H1 (cell line): ENCODE measurements around the gene OSBPL3.

Source experiments
- CEBPB ChIP-seq: IDR thresholded peaks from 2 replicates; pipeline ENCODE4 v1.6.1; 2012; ENCODE audit warnings: low read depth, low read length
- EGR1 ChIP-seq: IDR thresholded peaks from 2 replicates; pipeline ENCODE4 v1.6.1; 2011; ENCODE audit warnings: low read depth, low read length, borderline replicate concordance
- EP300 ChIP-seq, 2 experiments: IDR thresholded peaks; 1 replicate in 1 of 2; 2 replicates in 1 of 2; pipeline ENCODE4 v1.6.1; 2011 to 2012; ENCODE audit warnings: low read depth in 2 of 2, low read length in 2 of 2, mild to moderate bottlenecking in 2 of 2, borderline replicate concordance in 1 of 2, inconsistent platforms in 1 of 2, moderate library complexity in 1 of 2
- GABPA ChIP-seq: IDR thresholded peaks from 2 replicates; pipeline ENCODE4 v1.6.1; 2011; ENCODE audit warnings: mild to moderate bottlenecking, low read length, moderate library complexity, borderline replicate concordance; ENCODE audit not compliant: insufficient read depth
- POLR2A ChIP-seq, 2 experiments: IDR thresholded peaks; 1 replicate in 1 of 2; 2 replicates in 1 of 2; pipeline ENCODE4 v1.6.1; 2011; ENCODE audit warnings: low read depth in 2 of 2, low read length in 2 of 2, mild to moderate bottlenecking in 2 of 2; ENCODE audit errors: control extremely low read depth in 1 of 2
- RAD21 ChIP-seq, 2 experiments: IDR thresholded peaks in 1 of 2; conservative IDR thresholded peaks in 1 of 2; 2 replicates each; pipeline ENCODE4 v1.6.1; 2011; ENCODE audit warnings: low read depth in 2 of 2, low read length in 2 of 2, improper control_type of control experiment in 1 of 2, inconsistent platforms in 1 of 2, mild to moderate bottlenecking in 1 of 2, moderate library complexity in 1 of 2
- RNF2 ChIP-seq: fragments of 200-900, 300-1000 bp; sonication (generic); IDR thresholded peaks from 2 replicates; pipeline ENCODE4 v1.7.1; 2016; ENCODE audit warnings: borderline replicate concordance, low read depth, mild to moderate bottlenecking, antibody characterized with exemption, low read length; ENCODE audit not compliant: poor library complexity, severe bottlenecking; ENCODE audit errors: missing control alignments
- TAF1 ChIP-seq: IDR thresholded peaks from 2 replicates; pipeline ENCODE4 v1.6.1; 2011; ENCODE audit warnings: mild to moderate bottlenecking, low read depth, low read length
- TBP ChIP-seq: IDR thresholded peaks from 2 replicates; pipeline ENCODE4 v1.6.1; 2011; ENCODE audit warnings: low read depth, low read length, improper control_type of control experiment
- TF ChIP-seq, protein P1 (sequence below), 3 experiments: IDR thresholded peaks; 1 replicate in 2 of 3; 2 replicates in 1 of 3; pipeline versions ENCODE4 v1.5.1 to v1.6.1; 2011; ENCODE audit warnings: low read length in 3 of 3, mild to moderate bottlenecking in 3 of 3, inconsistent platforms in 2 of 3, low read depth in 1 of 3, moderate library complexity in 1 of 3; ENCODE audit not compliant: insufficient read depth in 1 of 3; ENCODE audit errors: control extremely low read depth in 1 of 3

DNA sequence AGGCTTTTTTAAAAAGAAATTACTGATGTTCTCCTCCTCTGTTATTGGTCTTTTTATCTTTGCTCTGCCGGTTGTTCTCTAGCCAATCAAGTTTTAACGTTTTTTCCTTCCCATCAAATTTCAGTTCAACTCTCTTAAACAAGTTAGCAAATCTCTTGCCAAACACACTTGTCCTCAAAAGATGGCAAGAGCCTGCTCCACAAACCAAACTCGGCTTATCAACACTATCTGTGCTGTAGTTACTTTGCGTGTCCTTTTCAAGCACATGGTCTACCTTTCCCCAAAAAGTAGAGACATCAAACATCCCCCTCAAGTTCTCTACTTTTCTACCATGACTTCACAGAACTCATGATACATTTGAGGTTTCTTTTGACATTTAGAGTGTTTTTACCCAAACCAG is 71.3 kb downstream of the OSBPL3 start:
- TF ChIP-seq TBP = no peak
- TF ChIP-seq, protein P1, sequence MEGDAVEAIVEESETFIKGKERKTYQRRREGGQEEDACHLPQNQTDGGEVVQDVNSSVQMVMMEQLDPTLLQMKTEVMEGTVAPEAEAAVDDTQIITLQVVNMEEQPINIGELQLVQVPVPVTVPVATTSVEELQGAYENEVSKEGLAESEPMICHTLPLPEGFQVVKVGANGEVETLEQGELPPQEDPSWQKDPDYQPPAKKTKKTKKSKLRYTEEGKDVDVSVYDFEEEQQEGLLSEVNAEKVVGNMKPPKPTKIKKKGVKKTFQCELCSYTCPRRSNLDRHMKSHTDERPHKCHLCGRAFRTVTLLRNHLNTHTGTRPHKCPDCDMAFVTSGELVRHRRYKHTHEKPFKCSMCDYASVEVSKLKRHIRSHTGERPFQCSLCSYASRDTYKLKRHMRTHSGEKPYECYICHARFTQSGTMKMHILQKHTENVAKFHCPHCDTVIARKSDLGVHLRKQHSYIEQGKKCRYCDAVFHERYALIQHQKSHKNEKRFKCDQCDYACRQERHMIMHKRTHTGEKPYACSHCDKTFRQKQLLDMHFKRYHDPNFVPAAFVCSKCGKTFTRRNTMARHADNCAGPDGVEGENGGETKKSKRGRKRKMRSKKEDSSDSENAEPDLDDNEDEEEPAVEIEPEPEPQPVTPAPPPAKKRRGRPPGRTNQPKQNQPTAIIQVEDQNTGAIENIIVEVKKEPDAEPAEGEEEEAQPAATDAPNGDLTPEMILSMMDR (IDR thresholded peaks at IDR 0.05; ENCODE audit: control extremely low read depth in 1 of 3, insufficient read depth in 1 of 3, low read depth in 1 of 3, low read length in 3 of 3) = no peak
- no peak for TF ChIP-seq POLR2A (IDR thresholded peaks at IDR 0.05; ENCODE audit: control extremely low read depth in 1 of 2, low read depth in 2 of 2, low read length in 2 of 2)
- TF ChIP-seq EGR1 = no peak
- no peak for TF ChIP-seq TAF1
- no peak for TF ChIP-seq CEBPB
- no peak for TF ChIP-seq EP300 (IDR thresholded peaks at IDR 0.05; ENCODE audit: borderline replicate concordance in 1 of 2, low read depth in 2 of 2, low read length in 2 of 2)
- TF ChIP-seq RNF2 = no peak
- TF ChIP-seq RAD21 (IDR thresholded peaks at IDR 0.05 in 1 of 2, conservative IDR thresholded peaks at IDR 0.05 in 1 of 2; ENCODE audit: low read depth in 2 of 2, low read length in 2 of 2) = no peak
- TF ChIP-seq GABPA = no peak
